ENCODE results near the gene FGF18. TPM values are rescaled to one million over a fixed set of nuclear protein-coding genes. Genes with fewer than 3 reads are reported as not detected.
"Not testable (repeated sequence)": the region's sequence is repeated elsewhere in the genome, so short reads cannot be mapped to it uniquely, and the experiment has no call there.

The FGF18 gene
- total and polyA plus RNA-seq, 11 donors, result 3.4 to 63.0 (median 16.4) TPM

DNA sequence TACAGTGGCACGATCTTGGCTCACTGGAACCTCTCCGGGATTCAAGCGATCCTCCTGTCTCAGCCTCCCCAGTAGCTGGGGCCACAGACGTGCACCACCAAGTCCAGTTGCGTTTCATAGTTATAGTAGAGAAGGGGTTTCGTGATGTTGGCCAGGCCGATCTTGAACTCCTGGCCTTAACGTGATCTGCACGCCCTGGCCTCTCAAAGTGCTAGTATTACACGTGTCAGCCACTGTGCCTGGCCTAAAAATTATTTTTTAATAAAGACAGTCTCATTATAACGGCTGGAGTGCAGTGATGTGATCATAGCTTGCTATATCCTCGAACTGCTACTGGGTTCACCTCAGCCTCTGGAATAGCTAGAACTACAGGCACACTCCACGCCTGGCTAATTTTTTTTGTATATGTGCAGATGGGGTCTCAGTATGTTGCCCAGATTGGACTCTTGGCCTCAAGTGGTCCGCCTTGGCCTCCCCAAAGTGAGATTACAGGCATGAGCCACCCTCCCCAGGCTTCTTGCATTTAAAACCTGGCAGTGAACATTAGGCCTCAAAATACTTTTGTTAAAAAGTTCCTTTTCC lies 27.4 kb upstream of the FGF18 start:
- ATAC-seq, result no peak

DNA sequence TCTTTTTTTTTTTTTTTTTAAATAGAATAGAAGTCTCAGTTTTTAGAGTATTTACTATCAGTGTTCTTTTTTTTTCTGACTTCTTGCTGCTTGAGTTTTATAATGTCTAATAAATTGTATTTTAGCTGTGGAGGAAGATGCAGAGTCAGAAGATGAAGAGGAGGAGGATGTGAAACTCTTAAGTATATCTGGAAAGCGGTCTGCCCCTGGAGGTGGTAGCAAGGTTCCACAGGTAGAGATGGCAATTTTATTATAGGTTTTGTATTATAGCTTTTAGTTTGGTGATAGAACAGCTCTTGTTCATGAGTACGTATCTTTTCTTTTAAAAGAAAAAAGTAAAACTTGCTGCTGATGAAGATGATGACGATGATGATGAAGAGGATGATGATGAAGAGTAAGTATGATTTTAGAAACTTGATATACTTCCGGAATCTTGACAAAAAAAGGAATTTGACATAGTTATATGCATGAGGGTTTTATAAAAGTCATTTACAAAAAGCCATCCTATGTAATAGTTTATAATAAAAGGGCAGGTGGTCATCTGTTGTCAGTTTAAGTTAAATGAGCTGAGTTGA lies 26.8 kb upstream of the FGF18 start:
- no peak for TF ChIP-seq POLR2A (IDR thresholded peaks at IDR 0.05)
- TF ChIP-seq, protein P1, sequence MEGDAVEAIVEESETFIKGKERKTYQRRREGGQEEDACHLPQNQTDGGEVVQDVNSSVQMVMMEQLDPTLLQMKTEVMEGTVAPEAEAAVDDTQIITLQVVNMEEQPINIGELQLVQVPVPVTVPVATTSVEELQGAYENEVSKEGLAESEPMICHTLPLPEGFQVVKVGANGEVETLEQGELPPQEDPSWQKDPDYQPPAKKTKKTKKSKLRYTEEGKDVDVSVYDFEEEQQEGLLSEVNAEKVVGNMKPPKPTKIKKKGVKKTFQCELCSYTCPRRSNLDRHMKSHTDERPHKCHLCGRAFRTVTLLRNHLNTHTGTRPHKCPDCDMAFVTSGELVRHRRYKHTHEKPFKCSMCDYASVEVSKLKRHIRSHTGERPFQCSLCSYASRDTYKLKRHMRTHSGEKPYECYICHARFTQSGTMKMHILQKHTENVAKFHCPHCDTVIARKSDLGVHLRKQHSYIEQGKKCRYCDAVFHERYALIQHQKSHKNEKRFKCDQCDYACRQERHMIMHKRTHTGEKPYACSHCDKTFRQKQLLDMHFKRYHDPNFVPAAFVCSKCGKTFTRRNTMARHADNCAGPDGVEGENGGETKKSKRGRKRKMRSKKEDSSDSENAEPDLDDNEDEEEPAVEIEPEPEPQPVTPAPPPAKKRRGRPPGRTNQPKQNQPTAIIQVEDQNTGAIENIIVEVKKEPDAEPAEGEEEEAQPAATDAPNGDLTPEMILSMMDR (IDR thresholded peaks at IDR 0.05), result no peak
- H3K27me3 ChIP-seq, result no peaks in the 10 kb centered on the region
- ATAC-seq, result no peak
- H3K9me3 ChIP-seq, result no peaks in the 10 kb centered on the region
- WGBS, 4 donors, result 92 to 96% (median 92%) methylated on average over 4 of the region's 4 CpGs
- peaks cover 4 to 55% (median 38%) of the 10 kb centered on the region in 12 donors for H3K4me1 ChIP-seq
- H3K36me3 ChIP-seq, result peaks cover 0 to 78% (median 68%) of the 10 kb centered on the region in 9 donors
- intact Hi-C loops (cut with DNase I), result no loop called here
- H3K27ac ChIP-seq, result no peak overlapping the region
- DNase-seq, result no peak
- H3K4me3 ChIP-seq, result no peak overlapping the region

More for the DNA sequence above, 27.4 kb upstream of the FGF18 start:
- peaks cover 4 to 52% (median 34%) of the 10 kb centered on the region in 12 donors for H3K4me1 ChIP-seq
- H3K27me3 ChIP-seq, result no peaks in the 10 kb centered on the region
- no peak for DNase-seq
- H3K4me3 ChIP-seq, result no peak overlapping the region
- WGBS, 4 donors, result 72 to 85% (median 84%) methylated on average over 14 of the region's 14 CpGs
- H3K9me3 ChIP-seq, result no peaks in the 10 kb centered on the region
- TF ChIP-seq POLR2A (IDR thresholded peaks at IDR 0.05), result no peak
- TF ChIP-seq, protein P1 (IDR thresholded peaks at IDR 0.05), result no peak
- H3K36me3 ChIP-seq, result peaks cover 0 to 72% (median 62%) of the 10 kb centered on the region in 9 donors
- intact Hi-C loops (cut with DNase I), result no loop called here
- no peak overlapping the region for H3K27ac ChIP-seq

DNA sequence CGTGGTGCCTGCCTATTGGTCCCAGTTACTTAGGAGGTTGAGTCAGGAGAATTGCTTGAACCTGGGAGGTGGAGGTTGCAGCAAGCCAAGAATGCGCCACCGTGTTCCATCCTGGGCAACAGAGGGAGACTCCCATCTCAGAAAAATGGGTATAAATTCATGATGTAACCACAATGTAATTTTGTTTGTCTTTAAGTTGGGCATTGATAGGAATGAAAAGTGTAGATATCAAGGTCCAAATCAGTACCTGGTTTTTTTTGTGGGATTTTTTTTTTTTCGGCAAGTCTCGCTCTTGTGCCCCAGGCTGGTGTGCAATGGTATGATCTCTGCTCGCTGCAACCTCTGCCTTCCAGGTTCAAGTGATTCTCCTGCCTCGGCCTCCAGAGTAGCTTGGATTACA lies 24.4 kb upstream of the FGF18 start:
- Histone ChIP-seq H3K36me3 (peaks cover 0 to 99% (median 90%) of the 10 kb centered on the region in 9 donors), H3K4me3 (no peak overlapping the region), H3K27me3 (no peaks in the 10 kb centered on the region), H3K9me3 (no peaks in the 10 kb centered on the region), H3K4me1 (peaks cover 1 to 52% (median 33%) of the 10 kb centered on the region in 12 donors), H3K27ac (no peak overlapping the region)
- TF ChIP-seq, protein P1 (IDR thresholded peaks at IDR 0.05), result no peak
- no peak for ATAC-seq
- no peak for DNase-seq
- intact Hi-C loops (cut with DNase I), result no loop called here
- WGBS, 4 donors, result 89 to 97% (median 94%) methylated on average over 7 of the region's 7 CpGs

GRCh38 chr5:171396583-171396982 lies 22.9 kb upstream of the FGF18 start:
- ATAC-seq; DNase-seq; H3K9me3 ChIP-seq; H3K4me3 ChIP-seq; intact Hi-C loops (cut with DNase I); H3K27me3 ChIP-seq; H3K27ac ChIP-seq: not testable (repeated sequence)
- 84 to 93% (median 87%) methylated on average over 11 of the region's 11 CpGs for WGBS, 4 donors
- H3K4me1 ChIP-seq, result peaks cover 0 to 38% (median 21%) of the 10 kb centered on the region in 12 donors
- H3K36me3 ChIP-seq, result peaks cover 0 to 100% (median 97%) of the 10 kb centered on the region in 9 donors

Measured in heart left ventricle (tissue), 16 donors.